Measurements from ENCODE around the gene UBE3A. TPM values are rescaled to one million over a fixed set of nuclear protein-coding genes. Genes with fewer than 3 reads are reported as not detected.
A peak's percentile ranks its signal among the peaks of the same experiment; 100 is the strongest.

The UBE3A gene
- polyA plus RNA-seq (ENCODE audit: low read depth in 6 of 6), result 100 to 1,000 TPM; 118 to 176 (median 127) TPM

- DNase-seq (peak; percentile 91), ATAC-seq (ENCODE audit: low read depth in 2 of 2) (peak; percentile 86 to 88)
- peaks cover 0 to 2% (median 0%) of the 10 kb centered on the region in 7 donors for H3K9me3 Mint-ChIP-seq
- peaks cover 27 to 41% (median 27%) of the 10 kb centered on the region in 3 donors for H3K4me1 Mint-ChIP-seq
- peak within 1 kb of the TSS; percentile 88 to 97 (median 94) for H3K27ac Mint-ChIP-seq
- H3K36me3 Mint-ChIP-seq, result peaks cover 3 to 7% of the 10 kb centered on the region in 2 donors
- H3K4me3 Mint-ChIP-seq, result peak within 1 kb of the TSS; percentile 81 to 96 (median 92)
- H3K27me3 Mint-ChIP-seq, result no peaks in the 10 kb centered on the region
These were observed at the start of gene UBE3A for GRCh38 chr15:25438601-25439368. Gene UBE3A, minus strand, starts transcription at chr15:25439024. Its CDS starts 29,917 bp downstream, at chr15:25409107.

GRCh38 chr15:25487226-25487884, 48.5 kb upstream of the UBE3A start:
- H3K4me3 Mint-ChIP-seq, result no peak overlapping the region

DNA sequence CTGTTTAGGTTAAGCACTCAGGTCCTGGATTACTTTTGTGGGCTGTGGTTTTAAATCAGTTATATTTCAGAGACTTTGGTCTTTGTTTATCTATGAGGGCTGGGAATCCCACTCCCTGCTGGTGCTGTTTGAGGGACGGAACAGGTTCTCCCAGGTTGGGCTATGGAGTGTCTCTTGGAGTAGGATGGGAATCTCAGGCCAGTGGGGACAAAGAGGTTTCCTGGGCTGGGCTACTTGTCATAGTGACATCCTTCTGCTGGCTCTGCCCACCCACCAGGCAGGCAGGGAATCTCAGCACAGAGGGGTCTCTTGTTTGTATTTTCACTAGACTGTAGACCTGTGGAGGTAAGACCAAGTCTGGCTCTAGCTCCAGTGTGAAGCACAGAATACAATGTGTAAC, 47.2 kb upstream of the UBE3A start:
- no peak for ATAC-seq (ENCODE audit: low read depth in 2 of 2)
- peaks cover 4 to 38% (median 20%) of the 10 kb centered on the region in 7 donors for H3K9me3 Mint-ChIP-seq
- H3K4me3 Mint-ChIP-seq, result no peak overlapping the region
- no peak for DNase-seq
- no peaks in the 10 kb centered on the region for H3K27me3 Mint-ChIP-seq
- H3K36me3 Mint-ChIP-seq, result peaks cover 9 to 10% of the 10 kb centered on the region in 2 donors
- H3K27ac Mint-ChIP-seq, result no peak overlapping the region
- H3K4me1 Mint-ChIP-seq, result no peaks in the 10 kb centered on the region

More at GRCh38 chr15:25487226-25487884, 48.5 kb upstream of the UBE3A start:
- peak overlapping the region in 1 of 6 donors; percentile 44 for H3K27ac Mint-ChIP-seq
- H3K27me3 Mint-ChIP-seq, result no peaks in the 10 kb centered on the region
- no peaks in the 10 kb centered on the region for H3K4me1 Mint-ChIP-seq
- ATAC-seq (ENCODE audit: low read depth in 2 of 2), result no peak
- no peak for DNase-seq
- peaks cover 4 to 50% (median 30%) of the 10 kb centered on the region in 7 donors for H3K9me3 Mint-ChIP-seq
- peaks cover 9 to 14% of the 10 kb centered on the region in 2 donors for H3K36me3 Mint-ChIP-seq

DNA sequence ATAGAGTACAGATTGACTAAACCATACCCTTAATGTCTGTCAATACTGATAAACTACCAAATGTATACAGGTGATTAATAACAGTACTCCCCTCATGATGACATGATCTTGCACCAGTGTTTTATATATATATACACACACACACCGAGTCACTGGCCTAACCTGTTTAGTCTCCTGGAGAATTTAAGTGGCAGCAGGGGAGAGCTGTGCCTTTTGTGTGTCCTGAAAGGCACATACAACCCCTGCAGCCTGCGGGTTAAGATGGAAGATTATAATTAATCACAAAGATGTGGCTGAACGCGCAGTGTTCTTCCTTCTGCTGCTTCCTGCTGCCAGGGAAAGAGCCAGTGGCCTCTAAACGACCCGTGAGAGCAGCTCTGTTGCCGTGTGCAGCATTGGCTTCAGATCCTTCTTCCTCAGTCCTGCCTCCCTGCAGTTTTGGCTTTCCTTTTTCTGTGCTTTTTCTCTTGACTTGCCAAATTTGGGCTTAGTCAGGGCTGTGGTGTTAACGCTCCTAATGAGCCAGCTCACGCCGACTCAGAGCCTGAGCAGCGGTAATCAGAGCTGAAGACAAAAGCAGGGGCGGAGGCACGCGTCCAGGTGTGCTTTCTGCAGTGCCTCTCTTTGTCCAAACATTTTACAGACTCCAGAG, 42.5 kb upstream of the UBE3A start:
- Mint-ChIP-seq H3K4me3 (no peak overlapping the region), H3K4me1 (no peaks in the 10 kb centered on the region), H3K9me3 (peaks cover 0 to 11% (median 8%) of the 10 kb centered on the region in 7 donors), H3K36me3 (no peaks in the 10 kb centered on the region), H3K27ac (no peak overlapping the region), H3K27me3 (peaks cover 0 to 12% (median 12%) of the 10 kb centered on the region in 3 donors)
- no peak for DNase-seq
- ATAC-seq (ENCODE audit: low read depth in 2 of 2), result no peak

- Mint-ChIP-seq H3K9me3 (peaks cover 1 to 9% (median 4%) of the 10 kb centered on the region in 7 donors), H3K4me3 (no peak overlapping the region), H3K27ac (peak overlapping the region in 1 of 6 donors; percentile 50), H3K4me1 (no peaks in the 10 kb centered on the region), H3K27me3 (peaks cover 0 to 12% (median 12%) of the 10 kb centered on the region in 3 donors), H3K36me3 (peaks cover 0 to 5% of the 10 kb centered on the region in 2 donors)
- no peak for ATAC-seq (ENCODE audit: low read depth in 2 of 2)
- no peak for DNase-seq
These were observed 39.5 kb upstream of the UBE3A start for GRCh38 chr15:25478313-25478712.

DNA sequence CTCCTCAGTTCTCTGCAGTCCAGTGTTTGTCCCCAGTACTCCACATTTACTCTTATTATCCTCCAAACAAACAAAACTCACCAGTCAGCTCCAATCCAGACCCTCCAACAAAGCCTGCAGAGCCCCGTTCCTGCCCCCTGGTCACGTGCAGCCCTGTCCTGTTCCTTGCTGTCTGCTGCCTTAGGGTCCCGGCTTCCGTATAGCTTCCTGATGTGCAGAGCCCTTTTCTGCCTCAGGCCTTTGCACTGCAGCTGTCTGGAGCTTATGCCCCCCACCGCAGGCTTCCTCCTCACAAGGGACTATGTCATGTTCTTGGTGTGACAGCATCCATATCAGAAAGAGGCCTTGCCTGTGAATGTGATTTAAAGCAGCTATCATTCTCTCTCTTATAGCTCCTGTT, 39.0 kb upstream of the UBE3A start:
- H3K4me1 Mint-ChIP-seq, result no peaks in the 10 kb centered on the region
- peaks cover 0 to 5% of the 10 kb centered on the region in 2 donors for H3K36me3 Mint-ChIP-seq
- peaks cover 0 to 12% (median 12%) of the 10 kb centered on the region in 3 donors for H3K27me3 Mint-ChIP-seq
- DNase-seq (no peak), ATAC-seq (ENCODE audit: low read depth in 2 of 2) (no peak)
- H3K27ac Mint-ChIP-seq, result no peak overlapping the region
- H3K4me3 Mint-ChIP-seq, result no peak overlapping the region
- peaks cover 5 to 14% (median 8%) of the 10 kb centered on the region in 7 donors for H3K9me3 Mint-ChIP-seq

DNA sequence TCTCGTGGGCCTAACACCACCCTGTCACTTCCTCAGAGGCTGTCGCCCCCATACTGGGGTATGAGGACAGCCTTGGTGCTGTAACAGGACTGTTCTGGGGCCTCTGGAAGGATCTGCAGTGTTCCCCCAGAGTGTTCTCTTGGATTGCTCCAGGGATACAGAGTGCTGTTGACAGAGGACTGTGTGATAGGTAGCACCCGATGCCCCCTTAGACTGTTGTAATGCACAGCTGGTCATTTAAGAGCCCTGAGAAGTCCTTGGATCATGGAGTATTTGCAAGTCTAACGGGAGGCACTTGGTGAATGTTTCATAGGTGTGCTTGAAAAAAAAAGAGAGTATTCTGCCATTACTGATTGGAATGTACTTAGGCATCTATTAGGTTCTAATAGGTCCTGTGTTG, 35.4 kb upstream of the UBE3A start:
- ATAC-seq (ENCODE audit: low read depth in 2 of 2) (no peak), DNase-seq (no peak)
- Mint-ChIP-seq H3K27me3 (no peaks in the 10 kb centered on the region), H3K27ac (no peak overlapping the region), H3K4me3 (no peak overlapping the region), H3K36me3 (peaks cover 8 to 9% of the 10 kb centered on the region in 2 donors), H3K4me1 (no peaks in the 10 kb centered on the region), H3K9me3 (peaks cover 13 to 46% (median 26%) of the 10 kb centered on the region in 7 donors)

GRCh38 chr15:25470230-25470629, 31.4 kb upstream of the UBE3A start:
- Mint-ChIP-seq H3K27ac (no peak overlapping the region), H3K9me3 (peaks cover 21 to 53% (median 33%) of the 10 kb centered on the region in 7 donors), H3K4me1 (peaks cover 0 to 4% (median 0%) of the 10 kb centered on the region in 3 donors), H3K36me3 (peaks cover 17 to 34% of the 10 kb centered on the region in 2 donors), H3K4me3 (no peak overlapping the region), H3K27me3 (no peaks in the 10 kb centered on the region)
- ATAC-seq (ENCODE audit: low read depth in 2 of 2) (no peak), DNase-seq (no peak)

- peaks cover 17 to 34% of the 10 kb centered on the region in 2 donors for H3K36me3 Mint-ChIP-seq
- H3K4me3 Mint-ChIP-seq, result no peak overlapping the region
- peaks cover 0 to 4% (median 0%) of the 10 kb centered on the region in 3 donors for H3K4me1 Mint-ChIP-seq
- ATAC-seq (ENCODE audit: low read depth in 2 of 2) (no peak), DNase-seq (no peak)
- no peak overlapping the region for H3K27ac Mint-ChIP-seq
- H3K9me3 Mint-ChIP-seq, result peaks cover 21 to 53% (median 32%) of the 10 kb centered on the region in 7 donors
- H3K27me3 Mint-ChIP-seq, result no peaks in the 10 kb centered on the region
These were observed 30.6 kb upstream of the UBE3A start for GRCh38 chr15:25469377-25469776.

- H3K27ac Mint-ChIP-seq, result no peak overlapping the region
- no peak for ATAC-seq (ENCODE audit: low read depth in 2 of 2)
- no peaks in the 10 kb centered on the region for H3K27me3 Mint-ChIP-seq
- peaks cover 24 to 47% (median 32%) of the 10 kb centered on the region in 7 donors for H3K9me3 Mint-ChIP-seq
- peaks cover 14 to 34% of the 10 kb centered on the region in 2 donors for H3K36me3 Mint-ChIP-seq
- no peak overlapping the region for H3K4me3 Mint-ChIP-seq
- H3K4me1 Mint-ChIP-seq, result peaks cover 0 to 4% (median 0%) of the 10 kb centered on the region in 3 donors
- DNase-seq, result no peak
These were observed 29.8 kb upstream of the UBE3A start for GRCh38 chr15:25468611-25469010.

- Mint-ChIP-seq H3K4me3 (no peak overlapping the region), H3K4me1 (peaks cover 0 to 4% (median 0%) of the 10 kb centered on the region in 3 donors), H3K9me3 (peaks cover 7 to 19% (median 14%) of the 10 kb centered on the region in 7 donors), H3K27ac (no peak overlapping the region), H3K36me3 (peaks cover 12 to 26% of the 10 kb centered on the region in 2 donors), H3K27me3 (no peaks in the 10 kb centered on the region)
- ATAC-seq (ENCODE audit: low read depth in 2 of 2) (no peak), DNase-seq (no peak)
These were observed 27.0 kb upstream of the UBE3A start for GRCh38 chr15:25465835-25466234.

DNA sequence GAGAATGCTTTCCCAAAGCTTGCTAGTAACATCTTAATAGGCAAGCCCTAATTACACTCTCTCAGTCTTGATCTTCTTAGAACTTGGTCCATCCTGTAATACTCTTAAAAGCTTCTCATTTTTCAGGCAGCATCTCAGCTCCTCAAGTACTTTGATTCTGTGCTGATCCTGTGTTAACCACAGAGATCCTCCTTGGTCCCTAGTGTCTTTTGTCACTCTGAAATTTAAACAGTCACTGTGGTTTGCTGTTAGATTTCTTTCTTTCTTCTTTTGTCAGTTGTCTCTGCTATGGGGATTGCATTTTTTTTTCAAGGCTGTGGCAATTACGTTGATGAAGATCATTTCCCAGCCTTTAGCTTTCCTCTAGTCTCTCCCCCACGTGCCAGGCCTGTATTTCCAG, 26.0 kb upstream of the UBE3A start:
- no peak overlapping the region for H3K27ac Mint-ChIP-seq
- no peak for ATAC-seq (ENCODE audit: low read depth in 2 of 2)
- H3K36me3 Mint-ChIP-seq, result peaks cover 8 to 26% of the 10 kb centered on the region in 2 donors
- no peak for DNase-seq
- H3K9me3 Mint-ChIP-seq, result peaks cover 7 to 20% (median 13%) of the 10 kb centered on the region in 7 donors
- no peak overlapping the region for H3K4me3 Mint-ChIP-seq
- peaks cover 0 to 4% (median 0%) of the 10 kb centered on the region in 3 donors for H3K4me1 Mint-ChIP-seq
- no peaks in the 10 kb centered on the region for H3K27me3 Mint-ChIP-seq

GRCh38 chr15:25464383-25464782, 25.6 kb upstream of the UBE3A start:
- Mint-ChIP-seq H3K27me3 (no peaks in the 10 kb centered on the region), H3K4me3 (no peak overlapping the region), H3K9me3 (peaks cover 7 to 20% (median 13%) of the 10 kb centered on the region in 7 donors), H3K36me3 (peaks cover 8 to 26% of the 10 kb centered on the region in 2 donors), H3K4me1 (peaks cover 0 to 4% (median 0%) of the 10 kb centered on the region in 3 donors), H3K27ac (no peak overlapping the region)
- ATAC-seq (ENCODE audit: low read depth in 2 of 2), result no peak
- no peak for DNase-seq
